Measurements from ENCODE around the gene NBPF26. TPM values are rescaled to one million over a fixed set of nuclear protein-coding genes. Genes with fewer than 3 reads are reported as not detected.
A peak's percentile ranks its signal among the peaks of the same experiment; 100 is the strongest.
"Not testable (repeated sequence)": the region's sequence is repeated elsewhere in the genome, so short reads cannot be mapped to it uniquely, and the experiment has no call there.

The NBPF26 gene
- 10 to 100 TPM in 4 of 10 donors, 1 to 10 TPM in 5, under 1 TPM in 1; 0.96 to 18.8 (median 8.1) TPM for polyA plus RNA-seq (ENCODE audit: insufficient read length in 10 of 10)
- long read RNA-seq, donor 1, result 0 reads
- long read RNA-seq, donor 2, result 0 reads
- long read RNA-seq, donor 3, result 0 reads
- long read RNA-seq, donor 4, result 0 reads
- long read RNA-seq, donor 5, result 0 reads
- long read RNA-seq, donor 6, result 0 reads
- long read RNA-seq, donor 7, result 0 reads
- long read RNA-seq, donor 8, result 0 reads
- long read RNA-seq, donor 9, result 0 reads

- DNase-seq, result peak; percentile 53 to 85 (median 75)
Measured at GRCh38 chr1:120723715-120724402, at the start of gene NBPF26. Gene NBPF26 (plus strand): TSS chr1:120723945.

GRCh38 chr1:120680106-120680819, 43.5 kb upstream of the NBPF26 start:
- DNase-seq, result not testable (repeated sequence)

- peak in 1 of 3 donors; percentile 20 for DNase-seq
Measured at GRCh38 chr1:120680938-120681337, 42.8 kb upstream of the NBPF26 start.

- DNase-seq, result not testable (repeated sequence)
Measured at GRCh38 chr1:120684397-120684796, 39.3 kb upstream of the NBPF26 start.

GRCh38 chr1:120685622-120686021, 38.1 kb upstream of the NBPF26 start:
- not testable (repeated sequence) for DNase-seq

- DNase-seq, result not testable (repeated sequence)
Measured at GRCh38 chr1:120687250-120687649, 36.5 kb upstream of the NBPF26 start.

GRCh38 chr1:120700807-120701562, 22.8 kb upstream of the NBPF26 start:
- peak in 1 of 3 donors; percentile 6 for DNase-seq

- DNase-seq, result not testable (repeated sequence)
Measured at GRCh38 chr1:120723358-120723714, 409 bp upstream of the NBPF26 start.

- not testable (repeated sequence) for DNase-seq
Measured at GRCh38 chr1:120724507-120724906, 762 bp downstream of the NBPF26 start.

- not testable (repeated sequence) for DNase-seq
Measured at GRCh38 chr1:120728811-120729210, 5.1 kb downstream of the NBPF26 start.

GRCh38 chr1:120769090-120769489, 45.3 kb downstream of the NBPF26 start:
- not testable (repeated sequence) for DNase-seq

GRCh38 chr1:120805452-120805851, 81.7 kb downstream of the NBPF26 start:
- DNase-seq, result not testable (repeated sequence)

GRCh38 chr1:120811822-120812221, 88.1 kb downstream of the NBPF26 start:
- DNase-seq, result peak in 2 of 3 donors; percentile 18 to 59

- DNase-seq, result not testable (repeated sequence)
Measured at GRCh38 chr1:120825051-120825450, 101.3 kb downstream of the NBPF26 start.

GRCh38 chr1:120826623-120827022, 102.9 kb downstream of the NBPF26 start:
- not testable (repeated sequence) for DNase-seq

- DNase-seq, result peak; percentile 68 to 88 (median 79)
Measured at GRCh38 chr1:120844186-120844944, 120.6 kb downstream of the NBPF26 start.

- not testable (repeated sequence) for DNase-seq
Measured at GRCh38 chr1:120844945-120845330, 121.2 kb downstream of the NBPF26 start.

GRCh38 chr1:120849400-120850286, 125.9 kb downstream of the NBPF26 start:
- DNase-seq, result peak in 2 of 3 donors; percentile 0 to 3

- DNase-seq, result peak; percentile 31 to 61 (median 31)
Measured at GRCh38 chr1:120850287-120850536, 126.5 kb downstream of the NBPF26 start.

Data from muscle of back (tissue), 13 donors.